H1 (cell line): ENCODE measurements around the gene ZNF280C. TPM values are rescaled to one million over a fixed set of nuclear protein-coding genes. Genes with fewer than 3 reads are reported as not detected.
A peak's percentile ranks its signal among the peaks of the same experiment; 100 is the strongest.

ENCODE experiments used
- CTCF ChIA-PET: fragments of 300-600 bp; sonication (Branson Sonifier 250); formaldehyde crosslinking; loops from one replicate; lab custom pipeline; 2021; ENCODE audit not compliant: partially characterized antibody; lab: Charles Lee
- POLR2A ChIA-PET: fragments of 300-600 bp; sonication (Branson Sonifier 250); formaldehyde crosslinking; loops from one replicate; lab custom pipeline; 2021; ENCODE audit warnings: inconsistent platforms; ENCODE audit not compliant: partially characterized antibody; lab: Charles Lee
- DNase-seq, 2 experiments: peaks; one replicate each; pipeline versions ENCODE4 v3.0.0 to v3.0.0-alpha.2; 2010 to 2022; ENCODE audit warnings: low spot score in 2 of 2, low read depth in 1 of 2, mixed read lengths in 1 of 2
- FAIRE-seq: peaks from 2 replicates; lab custom pipeline; 2011; peaks lifted over from hg19 to GRCh38; lab: Jason Lieb, UNC
- H2AFZ ChIP-seq: 2 replicates; pipeline ENCODE4 v1.8.1; 2012; ENCODE audit warnings: low read length, inconsistent platforms
- H2AK5ac ChIP-seq: 2 replicates; pipeline ENCODE4 v1.6.1; 2013; ENCODE audit warnings: low read depth, low read length
- H2BK120ac ChIP-seq: replicated peaks from 2 replicates; pipeline ENCODE3; 2013; ENCODE audit warnings: low read depth, low read length, inconsistent platforms
- H2BK12ac ChIP-seq: 2 replicates; pipeline ENCODE4 v1.6.1; 2013; ENCODE audit warnings: low read depth, low read length
- H2BK15ac ChIP-seq: 2 replicates; pipeline ENCODE4 v1.6.1; 2013; ENCODE audit warnings: low read length
- H2BK20ac ChIP-seq: 2 replicates; pipeline ENCODE4 v1.6.1; 2013; ENCODE audit warnings: low read length
- H2BK5ac ChIP-seq: 2 replicates; pipeline ENCODE4 v1.6.1; 2013; ENCODE audit warnings: low read depth, low read length
- H3K14ac ChIP-seq: 2 replicates; pipeline ENCODE4 v1.6.1; 2013; ENCODE audit warnings: inconsistent platforms; ENCODE audit not compliant: insufficient read length
- H3K18ac ChIP-seq: 2 replicates; pipeline ENCODE4 v1.6.1; 2013; ENCODE audit warnings: low read length; ENCODE audit errors: extremely low read depth
- H3K23ac ChIP-seq: 2 replicates; pipeline ENCODE4 v1.6.1; 2013; ENCODE audit warnings: inconsistent platforms; ENCODE audit not compliant: insufficient read length
- H3K23me2 ChIP-seq: 2 replicates; pipeline ENCODE4 v1.6.1; 2013; ENCODE audit warnings: low read depth, low read length
- H3K27ac ChIP-seq: 2 replicates; pipeline ENCODE4 v1.6.1; 2011; ENCODE audit warnings: low read depth, low read length, inconsistent platforms
- H3K27me3 ChIP-seq, 4 experiments: replicated peaks in 1 of 4; 1 replicate in 1 of 4; 2 replicates in 3 of 4; pipeline versions ENCODE4 v1.6.1 to v1.8.1; 2011 to 2013; ENCODE audit warnings: low read length in 3 of 4, mild to moderate bottlenecking in 3 of 4, inconsistent platforms in 2 of 4, mixed read lengths in 2 of 4, moderate library complexity in 1 of 4; ENCODE audit not compliant: control insufficient read depth in 3 of 4, insufficient read depth in 3 of 4; ENCODE audit errors: extremely low read depth in 1 of 4
- H3K36me3 ChIP-seq, 4 experiments: 2 replicates each; pipeline versions ENCODE4 v1.6.1 to v1.8.1; 2011 to 2013; ENCODE audit warnings: mild to moderate bottlenecking in 4 of 4, low read length in 3 of 4, moderate library complexity in 2 of 4, control low read depth in 1 of 4, inconsistent platforms in 1 of 4; ENCODE audit not compliant: insufficient read depth in 4 of 4, control insufficient read depth in 2 of 4
- H3K4ac ChIP-seq: replicated peaks from 2 replicates; pipeline ENCODE3; 2013; ENCODE audit warnings: low read length, low read depth, mixed read lengths, inconsistent platforms; ENCODE audit not compliant: insufficient read length
- H3K4me1 ChIP-seq, 4 experiments: replicated peaks in 1 of 4; 1 replicate in 1 of 4; 2 replicates in 3 of 4; pipeline versions ENCODE4 v1.6.1 to v1.8.1; 2011 to 2013; ENCODE audit warnings: low read length in 3 of 4, inconsistent platforms in 2 of 4, mixed read lengths in 1 of 4; ENCODE audit not compliant: insufficient read depth in 4 of 4, control insufficient read depth in 3 of 4
- H3K4me2 ChIP-seq, 2 experiments: 2 replicates each; pipeline versions ENCODE4 v1.6.1 to v1.8.1; 2011 to 2013; ENCODE audit warnings: low read depth in 2 of 2, low read length in 2 of 2, control low read depth in 1 of 2, inconsistent platforms in 1 of 2, mild to moderate bottlenecking in 1 of 2; ENCODE audit not compliant: insufficient read depth in 1 of 2
- H3K4me3 ChIP-seq, 4 experiments: fragments of 200-600, 300-600 bp in 1 of 4; sonication (generic), shearing (Covaris generic), sonication (Bioruptor Twin) in 1 of 4; 2 replicates each; pipeline versions ENCODE4 v1.5.1 to v1.8.1; 2011 to 2016; ENCODE audit warnings: low read length in 4 of 4, low read depth in 3 of 4, control low read depth in 2 of 4, inconsistent platforms in 2 of 4, mild to moderate bottlenecking in 2 of 4, mixed read lengths in 1 of 4, moderate library complexity in 1 of 4; ENCODE audit not compliant: insufficient read depth in 2 of 4; ENCODE audit errors: extremely low read depth in 1 of 4
- H3K56ac ChIP-seq: replicated peaks from 2 replicates; pipeline ENCODE3; 2013; ENCODE audit warnings: low read depth, mild to moderate bottlenecking, mixed read lengths, low read length, inconsistent platforms; ENCODE audit not compliant: insufficient read length
- H3K79me1 ChIP-seq: 2 replicates; pipeline ENCODE4 v1.6.1; 2013; ENCODE audit warnings: low read depth, low read length, control low read depth
- H3K79me2 ChIP-seq, 2 experiments: 2 replicates each; pipeline versions ENCODE4 v1.6.1 to v1.8.1; 2012 to 2013; ENCODE audit warnings: low read length in 2 of 2, mild to moderate bottlenecking in 2 of 2, inconsistent platforms in 1 of 2; ENCODE audit not compliant: insufficient read depth in 2 of 2, control insufficient read depth in 1 of 2
- H3K9ac ChIP-seq, 4 experiments: replicated peaks in 1 of 4; 1 replicate in 1 of 4; 2 replicates in 3 of 4; pipeline versions ENCODE4 v1.6.1 to v1.8.1; 2011 to 2013; ENCODE audit warnings: low read depth in 3 of 4, low read length in 3 of 4, control low read depth in 2 of 4, mild to moderate bottlenecking in 2 of 4, moderate library complexity in 2 of 4, inconsistent platforms in 1 of 4; ENCODE audit errors: extremely low read depth in 1 of 4
- H3K9me3 ChIP-seq, 2 experiments: 2 replicates each; pipeline versions ENCODE4 v1.6.1 to v1.8.1; 2012 to 2013; ENCODE audit warnings: mild to moderate bottlenecking in 2 of 2, moderate library complexity in 2 of 2, control low read depth in 1 of 2, inconsistent platforms in 1 of 2, low read depth in 1 of 2, low read length in 1 of 2, mixed read lengths in 1 of 2; ENCODE audit not compliant: insufficient read depth in 2 of 2
- H4K20me1 ChIP-seq, 2 experiments: replicated peaks in 1 of 2; 2 replicates each; pipeline versions ENCODE3 to v1.8.1; 2011 to 2013; ENCODE audit warnings: inconsistent platforms in 2 of 2, low read length in 2 of 2, mild to moderate bottlenecking in 1 of 2; ENCODE audit not compliant: insufficient read depth in 2 of 2, control insufficient read depth in 1 of 2
- H4K5ac ChIP-seq: 2 replicates; pipeline ENCODE4 v1.6.1; 2013; ENCODE audit warnings: low read length, low read depth, mixed read lengths, inconsistent platforms; ENCODE audit not compliant: insufficient read length
- H4K8ac ChIP-seq: 2 replicates; pipeline ENCODE4 v1.8.0; 2013; ENCODE audit warnings: mild to moderate bottlenecking, moderate library complexity, low read length, inconsistent platforms; ENCODE audit not compliant: insufficient read depth; ENCODE audit errors: extremely low read depth
- H4K91ac ChIP-seq: replicated peaks from 2 replicates; pipeline ENCODE3; 2013; ENCODE audit warnings: low read length, mixed read lengths, inconsistent platforms; ENCODE audit not compliant: insufficient read length
- EZH2 ChIP-seq: fragments of 200-600 bp; sonication (generic); IDR thresholded peaks from 2 replicates; pipeline ENCODE4 v1.7.1; 2012; ENCODE audit warnings: low read depth, mild to moderate bottlenecking, moderate library complexity, low read length, inconsistent platforms; ENCODE audit not compliant: severe bottlenecking
- GTF2F1 ChIP-seq: IDR thresholded peaks from 2 replicates; pipeline ENCODE4 v1.6.1; 2012; ENCODE audit warnings: low read depth, low read length, improper control_type of control experiment, borderline replicate concordance
- KDM1A ChIP-seq: fragments of 200-600, 300-600 bp; sonication (generic); IDR thresholded peaks from 2 replicates; pipeline ENCODE4 v1.7.1; 2016; ENCODE audit warnings: mild to moderate bottlenecking, low read length, borderline replicate concordance
- SP1 ChIP-seq: IDR thresholded peaks from 2 replicates; pipeline ENCODE4 v1.6.1; 2011; ENCODE audit warnings: low read depth, low read length
- TAF7 ChIP-seq: optimal IDR thresholded peaks from 2 replicates; pipeline ENCODE3; 2011; ENCODE audit warnings: low read depth, mild to moderate bottlenecking, inconsistent platforms, low read length, moderate library complexity, borderline replicate concordance
- WGBS, 2 experiments: shearing (Covaris generic) in 1 of 2; methylation state at CpG; one replicate each; pipeline versions ENCODE4 v1.1.6 to v1.1.7; 2013 to 2015; ENCODE audit warnings: low lambda C conversion rate in 2 of 2, mixed read lengths in 2 of 2, inconsistent platforms in 1 of 2, low coverage in 1 of 2, missing lambda C conversion rate in 1 of 2; ENCODE audit not compliant: insufficient replicate concordance in 2 of 2, insufficient coverage in 1 of 2, insufficient read length in 1 of 2; ENCODE audit errors: extremely low coverage in 1 of 2, missing lambda C conversion rate in 1 of 2; 5-methylcytosine and 5-hydroxymethylcytosine counted together
- polyA plus RNA-seq, 7 experiments: library from polyadenylated mRNA; depleted of rRNA in 3 of 7; stranded (reverse) in 5 of 7; unstranded in 2 of 7; fragments of >200 nt in 5 of 7; fragments of 200-250 nt in 2 of 7; gene quantifications; 1 replicate in 5 of 7; 2 replicates in 1 of 7; 4 replicates in 1 of 7; pipeline versions ENCODE4 v1.2.1 to v1.2.3, GENCODE V29; 2011 to 2013; ENCODE audit warnings: missing spikeins in 2 of 7, mixed read lengths in 2 of 7
- total RNA-seq: library from RNA; stranded (reverse); fragmentation: NEBNext Ultra II Directional; extraction: Animal tissue kit (Norgen Biotek cat#: 25700); gene quantifications from 2 replicates; pipeline ENCODE4 v1.2.1, GENCODE V29; 2021
- TF ChIP-seq, protein P1 (sequence below): IDR thresholded peaks from 2 replicates; pipeline ENCODE4 v1.6.1; 2011; ENCODE audit warnings: low read depth, mild to moderate bottlenecking, low read length; ENCODE audit not compliant: insufficient read depth

Gene ZNF280C
- total and polyA plus RNA-seq, 2 of the 8 experiments (the other 6 are each of a cell fraction or from before 2014, with no cell fraction given), result 8.4 to 13.4 TPM

DNA sequence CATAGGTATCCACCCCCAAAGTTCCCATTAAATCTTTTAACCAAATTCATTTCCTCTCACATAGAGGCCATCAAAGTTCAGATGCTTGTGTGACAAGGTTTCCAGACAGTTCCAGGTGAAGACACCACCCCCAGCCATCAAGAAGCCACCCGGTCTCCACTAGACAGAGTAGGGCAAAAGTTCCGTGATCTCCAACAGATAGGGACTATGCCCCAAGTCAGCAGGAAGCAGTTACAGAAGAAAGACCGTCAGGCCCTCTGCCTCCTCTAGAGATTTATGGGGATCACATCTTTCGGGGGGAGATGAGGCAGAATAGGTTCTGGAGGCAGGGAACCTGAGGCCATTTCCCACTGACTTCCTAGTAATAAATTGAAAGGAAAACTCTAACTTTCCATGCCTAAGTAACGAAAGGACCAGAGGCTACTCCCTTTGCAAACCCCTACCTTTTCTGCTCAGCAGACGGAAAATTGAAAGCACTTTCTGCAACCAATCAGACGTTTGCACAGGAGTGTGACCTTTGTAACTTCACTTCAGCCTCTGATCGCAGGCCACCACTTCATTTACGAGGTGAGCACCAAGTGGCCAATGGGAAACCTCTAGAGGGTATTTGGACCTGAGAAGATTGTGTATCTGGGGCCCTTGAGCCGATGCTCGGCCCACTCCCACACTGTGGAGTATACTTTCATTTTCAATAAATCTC, 18.5 kb upstream of the ZNF280C start:
- H2BK20ac ChIP-seq, result no peak overlapping the region
- H3K14ac ChIP-seq, result no peak overlapping the region
- H2BK15ac ChIP-seq, result no peak overlapping the region
- DNase-seq (no peak), FAIRE-seq (peak; percentile 24)
- no peak overlapping the region for H3K18ac ChIP-seq
- H2BK5ac ChIP-seq, result no peak overlapping the region
- H3K27me3 ChIP-seq, result no peaks in the 10 kb centered on the region
- CTCF ChIA-PET, result no interaction called here
- H3K23ac ChIP-seq, result no peak overlapping the region
- WGBS, 2 experiments, result 84% methylated on average over 11 of the region's 11 CpGs; no CpG with 5 or more reads in 1 of the 2 experiments
- no peaks in the 10 kb centered on the region for H3K4me1 ChIP-seq
- no peak overlapping the region for H3K4me2 ChIP-seq
- H3K4ac ChIP-seq, result no peak overlapping the region
- H2BK12ac ChIP-seq, result no peak overlapping the region
- H4K5ac ChIP-seq, result no peak overlapping the region
- H3K23me2 ChIP-seq, result no peaks in the 10 kb centered on the region
- H3K9ac ChIP-seq, result no peak overlapping the region
- H3K79me1 ChIP-seq, result no peaks in the 10 kb centered on the region
- H3K79me2 ChIP-seq, result no peaks in the 10 kb centered on the region
- H2BK120ac ChIP-seq, result no peak overlapping the region
- no peak overlapping the region for H4K8ac ChIP-seq
- H3K9me3 ChIP-seq, result no peaks in the 10 kb centered on the region
- no peak overlapping the region for H4K91ac ChIP-seq
- no peaks in the 10 kb centered on the region for H3K36me3 ChIP-seq
- no peaks in the 10 kb centered on the region for H4K20me1 ChIP-seq
- no peak overlapping the region for H3K56ac ChIP-seq
- no peak overlapping the region for H2AFZ ChIP-seq
- no peak overlapping the region for H3K4me3 ChIP-seq
- POLR2A ChIA-PET, result no interaction called here
- H2AK5ac ChIP-seq, result no peak overlapping the region
- H3K27ac ChIP-seq, result no peak overlapping the region
- TF ChIP-seq, protein P1, sequence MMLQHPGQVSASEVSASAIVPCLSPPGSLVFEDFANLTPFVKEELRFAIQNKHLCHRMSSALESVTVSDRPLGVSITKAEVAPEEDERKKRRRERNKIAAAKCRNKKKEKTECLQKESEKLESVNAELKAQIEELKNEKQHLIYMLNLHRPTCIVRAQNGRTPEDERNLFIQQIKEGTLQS, result no peak
- TF ChIP-seq GTF2F1 (no peak), SP1 (no peak), KDM1A (no peak), EZH2 (no peak), TAF7 (no peak)
- TF ChIP-seq, all 59 proteins: peak for 0
